GM12874 (cell line): ENCODE data around the gene SLC18A2.

Source experiments
- TF ChIP-seq, protein P1 (sequence below): IDR thresholded peaks from 2 replicates; pipeline ENCODE4 v1.5.1; 2011; ENCODE audit warnings: low read depth, mild to moderate bottlenecking, control low read depth, low read length, moderate library complexity; ENCODE audit not compliant: insufficient read depth

SLC18A2 gene

DNA sequence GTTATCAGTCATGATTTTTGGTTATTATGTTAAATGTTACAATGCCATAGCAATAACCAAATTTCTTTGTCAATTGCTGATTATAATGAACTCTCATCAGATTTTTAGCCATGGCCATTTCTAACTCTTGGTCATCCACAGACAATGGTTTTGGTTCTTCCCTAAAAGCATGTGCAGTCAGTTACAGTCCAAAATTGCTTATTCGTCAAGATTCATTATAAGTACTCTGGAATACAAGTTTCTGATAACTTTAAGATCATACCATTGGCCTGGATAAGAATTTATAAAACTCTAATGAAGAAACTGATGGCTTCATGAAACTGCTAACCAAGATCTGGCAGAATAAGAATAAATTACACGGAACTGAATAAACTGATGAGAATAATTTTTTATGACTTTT is 83.5 kb downstream of the SLC18A2 start:
- TF ChIP-seq, protein P1, sequence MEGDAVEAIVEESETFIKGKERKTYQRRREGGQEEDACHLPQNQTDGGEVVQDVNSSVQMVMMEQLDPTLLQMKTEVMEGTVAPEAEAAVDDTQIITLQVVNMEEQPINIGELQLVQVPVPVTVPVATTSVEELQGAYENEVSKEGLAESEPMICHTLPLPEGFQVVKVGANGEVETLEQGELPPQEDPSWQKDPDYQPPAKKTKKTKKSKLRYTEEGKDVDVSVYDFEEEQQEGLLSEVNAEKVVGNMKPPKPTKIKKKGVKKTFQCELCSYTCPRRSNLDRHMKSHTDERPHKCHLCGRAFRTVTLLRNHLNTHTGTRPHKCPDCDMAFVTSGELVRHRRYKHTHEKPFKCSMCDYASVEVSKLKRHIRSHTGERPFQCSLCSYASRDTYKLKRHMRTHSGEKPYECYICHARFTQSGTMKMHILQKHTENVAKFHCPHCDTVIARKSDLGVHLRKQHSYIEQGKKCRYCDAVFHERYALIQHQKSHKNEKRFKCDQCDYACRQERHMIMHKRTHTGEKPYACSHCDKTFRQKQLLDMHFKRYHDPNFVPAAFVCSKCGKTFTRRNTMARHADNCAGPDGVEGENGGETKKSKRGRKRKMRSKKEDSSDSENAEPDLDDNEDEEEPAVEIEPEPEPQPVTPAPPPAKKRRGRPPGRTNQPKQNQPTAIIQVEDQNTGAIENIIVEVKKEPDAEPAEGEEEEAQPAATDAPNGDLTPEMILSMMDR: no peak

- TF ChIP-seq, protein P1: no peak
These were observed 86.3 kb downstream of the SLC18A2 start for GRCh38 chr10:117327262-117327661.
